SK-N-SH (cell line): ENCODE measurements around the gene MRGPRE. TPM values are rescaled to one million over a fixed set of nuclear protein-coding genes. Genes with fewer than 3 reads are reported as not detected.

Source experiments
- CTCF ChIA-PET: fragments of 300-600, 350-600 bp; formaldehyde crosslinking; extraction: SDS; loops from one replicate; lab custom pipeline; 2021; lab: Yijun Ruan, JAX
- POLR2A ChIA-PET: fragments of 350-600 bp; sonication (Branson Sonifier 250); formaldehyde crosslinking; extraction: SDS; loops from one replicate; lab custom pipeline; 2020; ENCODE audit warnings: antibody characterized with exemption, inconsistent platforms; lab: Yijun Ruan, JAX
- DNase-seq: peaks from one replicate; pipeline ENCODE4 v3.0.0; 2012
- H2AFZ ChIP-seq: fragments of 200-600 bp; sonication (generic); 2 replicates; pipeline ENCODE4 v1.8.1; 2016; ENCODE audit warnings: antibody characterized with exemption, mild to moderate bottlenecking, low read depth
- H3F3A ChIP-seq: fragments of 200-600 bp; sonication (generic); replicated peaks from 2 replicates; pipeline ENCODE3; 2016; ENCODE audit warnings: antibody characterized with exemption, mild to moderate bottlenecking; ENCODE audit not compliant: insufficient read depth
- H3K27ac ChIP-seq, 2 experiments: fragments of 200-500 bp in 1 of 2; fragments of 200-600 bp in 1 of 2; sonication (Bioruptor generic) in 1 of 2; sonication (generic), shearing (Covaris generic) in 1 of 2; 2 replicates each; pipeline versions ENCODE4 v1.5.1 to v1.6.1; 2014 to 2016; ENCODE audit warnings: low read depth in 2 of 2, inconsistent platforms in 1 of 2, low read length in 1 of 2, mild to moderate bottlenecking in 1 of 2, mixed read lengths in 1 of 2
- H3K27me3 ChIP-seq: fragments of 200-600 bp; sonication (generic), shearing (Covaris generic); 2 replicates; pipeline ENCODE4 v1.6.1; 2016; ENCODE audit warnings: mixed run types; ENCODE audit not compliant: insufficient read depth
- H3K36me3 ChIP-seq, 2 experiments: fragments of 200-500 bp in 1 of 2; fragments of 200-600 bp in 1 of 2; sonication (Bioruptor generic) in 1 of 2; sonication (generic) in 1 of 2; replicated peaks in 1 of 2; 2 replicates each; pipeline versions ENCODE3 to v1.5.1; 2014 to 2016; ENCODE audit warnings: low read length in 1 of 2, mild to moderate bottlenecking in 1 of 2; ENCODE audit not compliant: insufficient read depth in 2 of 2, control insufficient read depth in 1 of 2
- H3K4me1 ChIP-seq, 2 experiments: fragments of 200-500 bp in 1 of 2; fragments of 200-600 bp in 1 of 2; sonication (Bioruptor generic) in 1 of 2; sonication (generic), shearing (Covaris generic) in 1 of 2; 2 replicates each; pipeline versions ENCODE4 v1.5.1 to v1.6.1; 2014 to 2016; ENCODE audit warnings: low read depth in 1 of 2, low read length in 1 of 2, mixed run types in 1 of 2; ENCODE audit not compliant: insufficient read depth in 2 of 2, control insufficient read depth in 1 of 2
- H3K4me2 ChIP-seq: fragments of 200-600 bp; sonication (generic), shearing (Covaris generic); 2 replicates; pipeline ENCODE4 v1.6.1; 2017; ENCODE audit warnings: mixed run types
- H3K4me3 ChIP-seq, 2 experiments: fragments of 200-500 bp in 1 of 2; fragments of 200-600 bp in 1 of 2; sonication (Bioruptor generic) in 1 of 2; sonication (generic), shearing (Covaris generic) in 1 of 2; 2 replicates each; pipeline versions ENCODE4 v1.5.1 to v1.8.1; 2014 to 2016; ENCODE audit warnings: low read depth in 2 of 2, inconsistent platforms in 1 of 2, low read length in 1 of 2, mild to moderate bottlenecking in 1 of 2, mixed read lengths in 1 of 2, moderate library complexity in 1 of 2
- H3K79me2 ChIP-seq: fragments of 200-600 bp; sonication (generic); 2 replicates; pipeline ENCODE4 v1.8.1; 2017; ENCODE audit warnings: mild to moderate bottlenecking; ENCODE audit not compliant: insufficient read depth
- H3K9ac ChIP-seq: fragments of 200-600 bp; sonication (generic); 2 replicates; pipeline ENCODE4 v1.6.1; 2017; ENCODE audit warnings: mixed run types
- H3K9me2 ChIP-seq: fragments of 200-600 bp; sonication (generic); 2 replicates; pipeline ENCODE4 v1.6.1; 2017; ENCODE audit warnings: mixed run types
- H3K9me3 ChIP-seq: fragments of 200-600 bp; sonication (generic); 2 replicates; pipeline ENCODE4 v1.6.1; 2017; ENCODE audit warnings: mixed run types, mild to moderate bottlenecking, moderate library complexity
- H4K20me1 ChIP-seq: fragments of 200-600 bp; sonication (generic); 2 replicates; pipeline ENCODE4 v1.6.1; 2017; ENCODE audit warnings: mild to moderate bottlenecking, mixed run types; ENCODE audit not compliant: insufficient read depth
- CHD2 ChIP-seq: fragments of 150-350 bp; IDR thresholded peaks from 2 replicates; pipeline ENCODE4 v1.6.1; 2018; ENCODE audit warnings: low read length; ENCODE audit not compliant: partially characterized antibody
- ELF1 ChIP-seq: IDR thresholded peaks from 2 replicates; pipeline ENCODE4 v1.4.0; 2012
- EP300 ChIP-seq, 2 experiments: IDR thresholded peaks; 2 replicates each; pipeline versions ENCODE4 v1.4.0 to v1.6.1; 2012; ENCODE audit warnings: borderline replicate concordance in 1 of 2, low read depth in 1 of 2, low read length in 1 of 2
- EZH2phosphoT487 ChIP-seq: fragments of 200-600 bp; sonication (generic); IDR thresholded peaks from 2 replicates; pipeline ENCODE4 v1.6.1; 2017; ENCODE audit warnings: low read depth, mixed run types, mild to moderate bottlenecking, antibody characterized with exemption, moderate library complexity, borderline replicate concordance
- FOSL2 ChIP-seq: IDR thresholded peaks from 2 replicates; pipeline ENCODE4 v1.4.0; 2012; ENCODE audit warnings: low read depth, mild to moderate bottlenecking, moderate library complexity, borderline replicate concordance
- FOXJ3 ChIP-seq: sonication (generic); formaldehyde crosslinking; IDR thresholded peaks from 2 replicates; pipeline ENCODE4 v1.5.1; 2020; ENCODE audit warnings: mild to moderate bottlenecking, missing genetic modification reagents
- GATA2 ChIP-seq: sonication (generic); formaldehyde crosslinking; IDR thresholded peaks from 2 replicates; pipeline ENCODE4 v1.5.0; 2020; ENCODE audit warnings: mild to moderate bottlenecking, missing genetic modification reagents
- NRF1 ChIP-seq: IDR thresholded peaks from 2 replicates; pipeline ENCODE4 v1.6.1; 2012; ENCODE audit warnings: low read depth, mild to moderate bottlenecking, low read length
- POLR2AphosphoS5 ChIP-seq: IDR thresholded peaks from 2 replicates; pipeline ENCODE4 v1.6.1; 2012; ENCODE audit warnings: low read depth, low read length
- RCOR1 ChIP-seq: fragments of 150-350 bp; IDR thresholded peaks from 2 replicates; pipeline ENCODE4 v1.6.1; 2017; ENCODE audit warnings: antibody characterized with exemption, low read length
- REST ChIP-seq: IDR thresholded peaks from 2 replicates; pipeline ENCODE4 v1.6.1; 2012; ENCODE audit warnings: mild to moderate bottlenecking, low read depth, low read length, moderate library complexity
- RFX5 ChIP-seq: IDR thresholded peaks from 2 replicates; pipeline ENCODE4 v1.6.1; 2012; ENCODE audit warnings: mild to moderate bottlenecking, improper control_type of control experiment, low read length
- RXRA ChIP-seq: IDR thresholded peaks from 2 replicates; pipeline ENCODE4 v1.4.0; 2012; ENCODE audit warnings: low read depth, mild to moderate bottlenecking, borderline replicate concordance
- SIN3A ChIP-seq: IDR thresholded peaks from 2 replicates; pipeline ENCODE4 v1.6.1; 2012; ENCODE audit warnings: low read depth, mild to moderate bottlenecking, low read length, moderate library complexity, borderline replicate concordance
- TCF12 ChIP-seq: IDR thresholded peaks from 2 replicates; pipeline ENCODE4 v1.4.0; 2012
- TEAD4 ChIP-seq: IDR thresholded peaks from 2 replicates; pipeline ENCODE4 v1.4.0; 2012; ENCODE audit warnings: mild to moderate bottlenecking, borderline replicate concordance; ENCODE audit not compliant: insufficient read depth
- USF2 ChIP-seq: fragments of 150-350 bp; IDR thresholded peaks from 2 replicates; pipeline ENCODE4 v1.6.1; 2017; ENCODE audit warnings: antibody characterized with exemption, low read length, low read depth, borderline replicate concordance
- YY1 ChIP-seq: IDR thresholded peaks from 2 replicates; pipeline ENCODE4 v1.4.0; 2012; ENCODE audit warnings: low read depth, mild to moderate bottlenecking
- ZBTB33 ChIP-seq: IDR thresholded peaks from 2 replicates; pipeline ENCODE4 v1.4.0; 2012; ENCODE audit warnings: low read depth, borderline replicate concordance
- WGBS: methylation state at CpG from one replicate; pipeline ENCODE4 v1.1.6; 2017; ENCODE audit warnings: low lambda C conversion rate; 5-methylcytosine and 5-hydroxymethylcytosine counted together
- polyA plus RNA-seq, 3 experiments: library from polyadenylated mRNA; depleted of rRNA; stranded (reverse); fragments of >200 nt; gene quantifications; 2 replicates each; pipeline ENCODE4 v1.2.3, GENCODE V29; 2012

The MRGPRE gene
- polyA plus RNA-seq, 1 of the 3 experiments (the other 2 are of a cell fraction), result not detected

- Histone ChIP-seq H3K9me3 (peaks cover 5% of the 10 kb centered on the region; the same call in 1 of the 2 replicates), H3F3A (no peaks in the 10 kb centered on the region), H3K36me3 (no peaks in the 10 kb centered on the region), H2AFZ (no peak overlapping the region), H3K79me2 (no peaks in the 10 kb centered on the region), H3K9ac (no peak overlapping the region), H3K9me2 (no peaks in the 10 kb centered on the region), H3K4me2 (no peak overlapping the region), H3K27ac (no peak overlapping the region), H4K20me1 (no peaks in the 10 kb centered on the region), H3K4me1 (no peaks in the 10 kb centered on the region; a peak in 1 of 4 replicates), H3K4me3 (no peak overlapping the region), H3K27me3 (no peaks in the 10 kb centered on the region)
- no peak for DNase-seq
- POLR2A ChIA-PET, result no interaction called here
- CTCF ChIA-PET, result interaction anchor here (0.9 to 6.0 kb wide), 5 partner anchors 19 to 177 kb away, joined by 3 to 48 read pairs (median 6); no protein-coding TSS in a partner anchor
- WGBS, result 56% methylated on average over 24 of the region's 24 CpGs
- TF ChIP-seq REST (no peak), TEAD4 (no peak), ELF1 (no peak), RFX5 (no peak), TCF12 (no peak), EP300 (IDR thresholded peaks at IDR 0.05; ENCODE audit: borderline replicate concordance in 1 of 2, low read depth in 1 of 2, low read length in 1 of 2) (no peak), SIN3A (no peak), RXRA (no peak), FOSL2 (no peak)
Observed at GRCh38 chr11:3213659-3214419, 18.4 kb downstream of the MRGPRE start.

GRCh38 chr11:3208272-3208671, 23.9 kb downstream of the MRGPRE start:
- H3K9me2 ChIP-seq, result no peaks in the 10 kb centered on the region
- WGBS, result 56% methylated on average over 6 of the region's 6 CpGs
- peaks cover 0 to 12% of the 10 kb centered on the region in 2 experiments; a peak in 1 of 4 replicates for H3K4me1 ChIP-seq
- no peak overlapping the region for H2AFZ ChIP-seq
- no peaks in the 10 kb centered on the region for H3K79me2 ChIP-seq
- H3K4me3 ChIP-seq, result no peak overlapping the region
- ChIA-PET POLR2A (no interaction called here), CTCF (interaction anchor here (0.7 to 1.8 kb wide), 5 partner anchors 8 to 133 kb away, joined by 3 to 9 read pairs (median 4); no protein-coding TSS in a partner anchor)
- H3K9ac ChIP-seq, result no peak overlapping the region
- H3K4me2 ChIP-seq, result no peak overlapping the region
- H3K27me3 ChIP-seq, result peaks cover 8% of the 10 kb centered on the region
- no peaks in the 10 kb centered on the region for H4K20me1 ChIP-seq
- no peak for DNase-seq
- no peaks in the 10 kb centered on the region for H3F3A ChIP-seq
- no peak overlapping the region for H3K27ac ChIP-seq
- peaks cover 5% of the 10 kb centered on the region; the same call in 1 of the 2 replicates for H3K9me3 ChIP-seq
- H3K36me3 ChIP-seq, result no peaks in the 10 kb centered on the region
- TF ChIP-seq NRF1, result no peak
- no peak for TF ChIP-seq TEAD4
- TF ChIP-seq USF2, result no peak
- TF ChIP-seq ZBTB33, result no peak
- no peak for TF ChIP-seq RCOR1
- TF ChIP-seq RXRA, result no peak
- no peak for TF ChIP-seq EZH2phosphoT487
- TF ChIP-seq FOXJ3 (CRISPR knock-in tag), result no peak
- no peak for TF ChIP-seq YY1
- TF ChIP-seq POLR2AphosphoS5, result no peak
- TF ChIP-seq CHD2, result no peak
- no peak for TF ChIP-seq GATA2
